Liver (tissue), 9 donors: Measurements from ENCODE around the gene GPX5. TPM values are rescaled to one million over a fixed set of nuclear protein-coding genes. Genes with fewer than 3 reads are reported as not detected.

Experiments used
- DNase-seq: peaks from one replicate; pipeline ENCODE4 v3.0.0-alpha.2; 2017; ENCODE audit warnings: low spot score
- H3K27ac ChIP-seq, 2 donors: one replicate each; pipeline ENCODE4 v1.7.0; 2013; ENCODE audit warnings: inconsistent platforms in 2 of 2, low read length in 2 of 2, control low read depth in 1 of 2, low read depth in 1 of 2, mild to moderate bottlenecking in 1 of 2
- H3K27me3 ChIP-seq, 4 donors: one replicate each; pipeline versions ENCODE4 v1.6.1 to v1.7.0; 2013; ENCODE audit warnings: low read length in 3 of 4, inconsistent platforms in 1 of 4, mild to moderate bottlenecking in 1 of 4, moderate library complexity in 1 of 4; ENCODE audit not compliant: control insufficient read depth in 4 of 4, insufficient read depth in 4 of 4
- H3K36me3 ChIP-seq, 4 donors: one replicate each; pipeline versions ENCODE4 v1.6.1 to v1.7.0; 2013; ENCODE audit warnings: low read length in 3 of 4, mild to moderate bottlenecking in 3 of 4, low read depth in 1 of 4, moderate library complexity in 1 of 4; ENCODE audit not compliant: control insufficient read depth in 4 of 4, insufficient read depth in 3 of 4
- H3K4me1 ChIP-seq, 4 donors: one replicate each; pipeline versions ENCODE4 v1.6.1 to v1.7.0; 2013; ENCODE audit warnings: low read length in 3 of 4, mild to moderate bottlenecking in 3 of 4, moderate library complexity in 1 of 4; ENCODE audit not compliant: control insufficient read depth in 4 of 4, insufficient read depth in 4 of 4
- H3K4me3 ChIP-seq, 3 donors: one replicate each; pipeline versions ENCODE4 v1.6.1 to v1.7.0; 2013; ENCODE audit warnings: low read length in 3 of 3, control low read depth in 1 of 3, low read depth in 1 of 3, mild to moderate bottlenecking in 1 of 3
- H3K9ac ChIP-seq, 2 donors: one replicate each; pipeline ENCODE4 v1.7.0; 2013; ENCODE audit warnings: low read length in 2 of 2, mild to moderate bottlenecking in 2 of 2, moderate library complexity in 2 of 2, control low read depth in 1 of 2, low read depth in 1 of 2
- H3K9me3 ChIP-seq, 4 donors: one replicate each; pipeline versions ENCODE4 v1.6.1 to v1.7.0; 2013; ENCODE audit warnings: low read length in 3 of 4; ENCODE audit not compliant: control insufficient read depth in 4 of 4
- ATF3 ChIP-seq: IDR thresholded peaks from 2 replicates; pipeline ENCODE4 v1.6.1; 2016; ENCODE audit warnings: antibody characterized with exemption
- EGR1 ChIP-seq, 2 donors: IDR thresholded peaks; 2 replicates each; pipeline ENCODE4 v1.6.1; 2016 to 2018; ENCODE audit warnings: antibody characterized with exemption in 2 of 2, low read depth in 2 of 2
- FOXA1 ChIP-seq: IDR thresholded peaks from 2 replicates; pipeline ENCODE4 v1.6.1; 2016; ENCODE audit warnings: antibody characterized with exemption
- FOXA2 ChIP-seq: IDR thresholded peaks from 2 replicates; pipeline ENCODE4 v1.6.1; 2016; ENCODE audit warnings: antibody characterized with exemption
- GABPA ChIP-seq, 2 donors: IDR thresholded peaks in 1 of 2; conservative IDR thresholded peaks in 1 of 2; 2 replicates each; pipeline ENCODE4 v1.6.1; 2016; ENCODE audit warnings: antibody characterized with exemption in 2 of 2, mild to moderate bottlenecking in 1 of 2, moderate library complexity in 1 of 2
- HNF4A ChIP-seq, 2 donors: conservative IDR thresholded peaks; 2 replicates each; pipeline ENCODE4 v1.6.1; 2016; ENCODE audit warnings: antibody characterized with exemption in 2 of 2, mild to moderate bottlenecking in 2 of 2
- HNF4G ChIP-seq: IDR thresholded peaks from 2 replicates; pipeline ENCODE4 v1.6.1; 2016; ENCODE audit warnings: antibody characterized with exemption
- JUND ChIP-seq, 2 donors: IDR thresholded peaks; 2 replicates each; pipeline ENCODE4 v1.6.1; 2016; ENCODE audit warnings: antibody characterized with exemption in 2 of 2
- MAX ChIP-seq: IDR thresholded peaks from 2 replicates; pipeline ENCODE4 v1.6.1; 2016; ENCODE audit warnings: antibody characterized with exemption
- NR2F2 ChIP-seq: IDR thresholded peaks from 2 replicates; pipeline ENCODE4 v1.6.1; 2016; ENCODE audit warnings: antibody characterized with exemption
- RAD21 ChIP-seq, 2 donors: IDR thresholded peaks; 2 replicates each; pipeline ENCODE4 v1.6.1; 2016; ENCODE audit warnings: antibody characterized with exemption in 2 of 2, mild to moderate bottlenecking in 2 of 2
- REST ChIP-seq: IDR thresholded peaks from 2 replicates; pipeline ENCODE4 v1.6.1; 2016; ENCODE audit warnings: antibody characterized with exemption, mild to moderate bottlenecking
- RXRA ChIP-seq, 2 donors: IDR thresholded peaks; 2 replicates each; pipeline ENCODE4 v1.6.1; 2017 to 2018; ENCODE audit warnings: antibody characterized with exemption in 2 of 2, mild to moderate bottlenecking in 1 of 2
- SP1 ChIP-seq: IDR thresholded peaks from 2 replicates; pipeline ENCODE4 v1.6.1; 2018; ENCODE audit warnings: antibody characterized with exemption, mild to moderate bottlenecking
- TAF1 ChIP-seq: conservative IDR thresholded peaks from 2 replicates; pipeline ENCODE4 v1.6.1; 2016; ENCODE audit warnings: antibody characterized with exemption, mild to moderate bottlenecking
- YY1 ChIP-seq: IDR thresholded peaks from 2 replicates; pipeline ENCODE4 v1.6.1; 2016; ENCODE audit warnings: antibody characterized with exemption, mild to moderate bottlenecking
- ZBTB33 ChIP-seq: IDR thresholded peaks from 2 replicates; pipeline ENCODE4 v1.6.1; 2016; ENCODE audit warnings: antibody characterized with exemption
- WGBS: extraction: QIAGEN DNeasy Blood & Tissue Kit; methylation state at CpG from one replicate; pipeline ENCODE4 v1.1.7; 2013; 5-methylcytosine and 5-hydroxymethylcytosine counted together
- polyA plus RNA-seq, 2 donors: library from polyadenylated mRNA; stranded (reverse) in 1 of 2; unstranded in 1 of 2; fragments of 200-250 nt in 1 of 2; fragments of >200 nt in 1 of 2; fragmentation: Nextera tagmentation in 1 of 2; extraction: Ambion mirVana in 1 of 2; gene quantifications; one replicate each; pipeline versions ENCODE4 v1.2.1 to v1.2.3, GENCODE V29; 2013 to 2015
- total RNA-seq, 2 donors: library from RNA; depleted of rRNA; stranded (reverse); fragments of >200 nt; gene quantifications; one replicate each; pipeline ENCODE4 v1.2.3, GENCODE V29; 2014
- TF ChIP-seq, protein P1 (sequence below): fragments of 150-350 bp; IDR thresholded peaks from 2 replicates; pipeline ENCODE4 v1.5.1; 2017; ENCODE audit warnings: improper control_type of control experiment, low read depth, low read length; ENCODE audit not compliant: missing input control
- donor health status: healthy.
- donor health status: healthy.
- donor health status: healthy.
- donor health status: healthy.
- donor health status: healthy.

Gene GPX5
- total and polyA plus RNA-seq, 4 donors = not detected

GRCh38 chr6:28553986-28554881 lies 28.6 kb downstream of the GPX5 start:
- DNase-seq = peak; percentile 50
- H3K27me3 ChIP-seq = no peaks in the 10 kb centered on the region
- TF ChIP-seq REST (no peak), GABPA (IDR thresholded peaks at IDR 0.05 in 1 of 2, conservative IDR thresholded peaks at IDR 0.05 in 1 of 2) (peak in 1 of 2 donors; percentile 39), ATF3 (peak; percentile 19), RXRA (IDR thresholded peaks at IDR 0.05) (peak; percentile 58 to 72), NR2F2 (peak; percentile 31), RAD21 (IDR thresholded peaks at IDR 0.05) (no peak), FOXA1 (no peak), JUND (IDR thresholded peaks at IDR 0.05) (peak in 1 of 2 donors; percentile 28), TAF1 (peak; percentile 34), SP1 (peak; percentile 44), HNF4G (peak; percentile 34), MAX (peak; percentile 54), YY1 (peak; percentile 98), EGR1 (IDR thresholded peaks at IDR 0.05; ENCODE audit: low read depth in 2 of 2) (peak; percentile 63 to 87), HNF4A (conservative IDR thresholded peaks at IDR 0.05) (peak; percentile 72), FOXA2 (no peak), ZBTB33 (peak; percentile 38)
- TF ChIP-seq, protein P1, sequence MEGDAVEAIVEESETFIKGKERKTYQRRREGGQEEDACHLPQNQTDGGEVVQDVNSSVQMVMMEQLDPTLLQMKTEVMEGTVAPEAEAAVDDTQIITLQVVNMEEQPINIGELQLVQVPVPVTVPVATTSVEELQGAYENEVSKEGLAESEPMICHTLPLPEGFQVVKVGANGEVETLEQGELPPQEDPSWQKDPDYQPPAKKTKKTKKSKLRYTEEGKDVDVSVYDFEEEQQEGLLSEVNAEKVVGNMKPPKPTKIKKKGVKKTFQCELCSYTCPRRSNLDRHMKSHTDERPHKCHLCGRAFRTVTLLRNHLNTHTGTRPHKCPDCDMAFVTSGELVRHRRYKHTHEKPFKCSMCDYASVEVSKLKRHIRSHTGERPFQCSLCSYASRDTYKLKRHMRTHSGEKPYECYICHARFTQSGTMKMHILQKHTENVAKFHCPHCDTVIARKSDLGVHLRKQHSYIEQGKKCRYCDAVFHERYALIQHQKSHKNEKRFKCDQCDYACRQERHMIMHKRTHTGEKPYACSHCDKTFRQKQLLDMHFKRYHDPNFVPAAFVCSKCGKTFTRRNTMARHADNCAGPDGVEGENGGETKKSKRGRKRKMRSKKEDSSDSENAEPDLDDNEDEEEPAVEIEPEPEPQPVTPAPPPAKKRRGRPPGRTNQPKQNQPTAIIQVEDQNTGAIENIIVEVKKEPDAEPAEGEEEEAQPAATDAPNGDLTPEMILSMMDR = no peak
- peak overlapping the region; percentile 8 to 52 (median 12) for H3K4me3 ChIP-seq
- H3K27ac ChIP-seq = peak overlapping the region; percentile 65 to 82
- peak overlapping the region in 1 of 2 donors; percentile 84 for H3K9ac ChIP-seq
- H3K4me1 ChIP-seq = peaks cover 0 to 25% (median 11%) of the 10 kb centered on the region in 4 donors
- H3K9me3 ChIP-seq = no peaks in the 10 kb centered on the region
- WGBS = 13% methylated on average over 25 of the region's 25 CpGs
- no peaks in the 10 kb centered on the region for H3K36me3 ChIP-seq
